Stimulated activated CD8-positive, alpha-beta memory T cell treated with anti-CD3 and anti-CD28 coated beads, Interleukin-7, amount 100 ng/mL, for 4 hours (primary cell): ENCODE data around the gene CFAP46.
"Not testable (repeated sequence)": the region's sequence is repeated elsewhere in the genome, so short reads cannot be mapped to it uniquely, and the experiment has no call there.

Experiments used
- DNase-seq, 2 donors: peaks; one replicate each; pipeline ENCODE4 v3.0.0-alpha.2; 2020; ENCODE audit warnings: low read depth in 2 of 2

CFAP46 gene

GRCh38 chr10:132979491-132980425 is 37.4 kb upstream of the CFAP46 start:
- no peak for DNase-seq

DNA sequence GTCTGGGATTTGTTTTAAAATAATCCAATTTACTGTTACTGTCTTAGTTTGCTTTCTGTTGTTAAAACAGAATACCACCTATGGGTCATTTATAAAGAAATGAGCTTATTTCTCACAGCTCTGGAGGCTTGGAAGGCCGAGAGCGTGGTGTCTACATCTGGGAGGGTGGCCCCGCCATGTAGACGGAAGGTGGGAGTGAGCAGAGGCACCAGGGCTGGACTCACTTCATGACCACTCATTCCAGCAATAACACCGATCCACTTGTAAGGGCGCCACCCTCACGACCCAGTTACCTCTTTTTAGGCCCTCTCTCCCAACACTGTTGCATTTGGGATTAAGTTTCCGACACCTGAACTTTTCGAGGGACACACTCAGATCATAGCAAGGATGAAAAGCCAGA is 36.2 kb upstream of the CFAP46 start:
- DNase-seq: no peak

DNA sequence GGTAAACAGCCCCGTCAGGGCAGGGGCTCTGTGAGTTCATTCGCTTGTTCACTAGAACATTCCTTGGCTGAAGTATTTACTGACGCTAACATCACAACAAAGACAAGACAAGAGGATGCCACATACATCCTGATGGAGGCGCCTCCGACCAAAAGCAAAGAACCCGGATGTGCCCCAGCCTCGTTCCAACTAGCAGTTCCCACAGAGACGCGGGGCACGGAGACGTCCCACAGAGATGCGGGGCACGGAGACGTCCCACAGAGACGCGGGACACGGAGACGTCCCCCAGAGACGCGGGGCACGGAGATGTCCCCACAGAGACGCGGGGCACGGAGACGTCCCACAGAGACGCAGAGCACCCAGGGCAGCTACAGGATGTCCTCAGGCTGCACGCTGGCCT is 35.4 kb upstream of the CFAP46 start:
- DNase-seq: no peak

- DNase-seq: no peak
Measured at GRCh38 chr10:132977076-132977475, 34.7 kb upstream of the CFAP46 start.

GRCh38 chr10:132975831-132976682 is 33.7 kb upstream of the CFAP46 start:
- DNase-seq: no peak

- no peak for DNase-seq
Measured at GRCh38 chr10:132974886-132975830, 32.8 kb upstream of the CFAP46 start.

DNA sequence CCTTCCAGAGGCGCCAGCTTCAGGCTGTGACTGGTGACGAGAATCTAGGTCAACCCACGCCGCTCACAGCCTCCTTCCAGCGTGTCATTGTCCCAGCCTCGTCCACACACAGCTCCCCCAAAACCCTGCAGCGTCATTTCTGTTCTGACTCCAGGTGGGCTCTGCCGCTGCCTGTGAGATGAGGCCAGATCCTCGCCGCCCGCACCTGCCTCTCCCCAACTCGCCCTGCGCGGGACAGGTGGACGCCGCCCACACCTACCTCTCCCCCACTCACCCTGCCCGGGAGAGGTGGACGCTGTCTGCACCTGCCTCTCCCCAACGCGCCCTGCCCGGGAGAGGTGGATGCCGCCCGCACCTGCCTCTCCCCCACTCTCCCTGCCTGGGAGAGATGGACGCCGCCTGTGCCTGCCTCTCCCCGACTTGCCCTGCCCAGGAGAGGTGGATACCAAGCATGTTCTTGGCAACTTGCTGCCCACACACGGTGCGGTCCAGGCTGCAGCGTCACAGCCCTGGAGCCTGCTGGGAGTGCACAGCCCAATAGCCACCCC is 32.0 kb upstream of the CFAP46 start:
- no peak for DNase-seq

GRCh38 chr10:132973903-132974241 is 31.5 kb upstream of the CFAP46 start:
- no peak for DNase-seq

- no peak for DNase-seq
Measured at GRCh38 chr10:132972986-132973902, 30.9 kb upstream of the CFAP46 start.

DNA sequence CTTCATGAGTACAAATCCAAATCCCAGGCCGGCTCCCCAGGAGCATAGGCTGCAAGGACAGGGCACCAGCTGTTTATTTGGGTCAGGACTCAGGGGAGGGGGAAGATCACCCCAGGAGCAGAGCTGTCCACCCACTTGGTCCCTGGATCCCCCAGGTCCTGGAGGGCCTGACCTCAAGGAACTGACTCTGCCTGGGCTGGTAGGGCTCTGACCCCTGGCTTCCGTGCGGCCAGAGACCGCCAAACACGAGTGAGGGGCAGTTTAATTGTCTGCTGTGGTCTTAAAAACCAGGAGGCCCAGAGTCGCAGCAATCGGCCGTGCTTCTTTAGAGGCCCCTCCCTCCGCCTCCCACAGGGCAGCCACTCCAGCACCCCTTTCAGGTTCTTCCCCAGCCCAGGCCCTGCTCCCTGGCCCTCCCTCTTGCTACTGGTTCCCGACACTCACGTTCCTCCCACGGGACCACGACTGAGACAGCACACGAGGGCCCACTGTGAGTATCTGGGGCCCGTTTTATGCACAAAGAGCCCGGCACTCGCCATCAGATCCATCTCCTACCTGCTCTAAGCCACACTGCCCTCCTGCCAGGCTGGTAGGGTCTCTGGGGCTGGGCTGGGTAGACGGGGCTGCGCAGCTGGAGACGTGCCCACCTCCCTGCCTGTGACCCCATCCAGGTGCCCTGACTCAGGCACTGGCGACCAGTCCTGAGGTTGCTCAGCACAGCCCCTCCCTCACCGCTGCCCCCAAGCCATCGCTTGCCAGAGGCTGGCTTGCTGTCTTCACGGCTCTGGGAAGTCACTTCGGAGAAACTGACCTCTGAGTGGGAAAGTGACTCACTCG is 30.0 kb upstream of the CFAP46 start:
- DNase-seq: no peak

GRCh38 chr10:132971448-132972148 is 29.2 kb upstream of the CFAP46 start:
- DNase-seq: no peak

DNA sequence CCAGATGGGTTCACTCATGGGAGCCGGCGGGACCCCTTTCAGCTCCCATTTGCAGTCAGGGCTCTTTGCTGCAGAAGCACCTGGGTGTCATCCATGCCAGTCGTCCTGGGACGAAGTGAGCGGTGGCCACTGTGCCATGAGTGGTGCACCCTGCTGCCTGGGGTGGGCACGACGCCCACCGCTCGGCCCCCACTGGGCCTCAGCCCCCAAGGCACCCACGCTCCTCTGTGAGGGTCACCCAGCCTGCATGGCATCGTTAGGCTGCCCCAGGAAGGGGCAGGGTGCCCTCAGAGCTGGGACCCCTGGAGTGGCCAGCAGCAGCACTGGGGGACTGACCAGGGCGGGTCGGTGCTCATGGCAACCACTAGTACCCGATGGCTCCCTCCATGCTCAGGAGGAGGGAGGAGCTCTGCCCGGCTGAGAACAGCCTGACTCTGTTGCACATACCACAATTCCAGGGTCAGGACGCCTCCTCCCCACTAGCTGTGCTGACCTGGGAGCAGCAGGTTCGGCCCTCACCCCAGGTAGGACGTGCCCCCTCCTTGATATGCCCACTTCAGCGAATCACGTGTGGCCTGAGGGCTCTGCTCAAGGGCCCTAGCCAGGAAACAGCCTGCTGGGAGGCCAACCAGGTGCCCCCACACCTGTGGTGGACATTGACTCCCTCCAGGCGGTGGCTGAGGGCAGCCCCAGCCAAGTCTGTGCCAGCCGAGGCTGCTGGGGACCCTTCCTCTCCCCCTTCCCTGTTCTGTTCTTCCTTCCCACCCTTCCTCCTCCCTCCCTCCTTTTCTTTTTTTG is 28.5 kb upstream of the CFAP46 start:
- no peak for DNase-seq

GRCh38 chr10:132967540-132967939 is 25.2 kb upstream of the CFAP46 start:
- DNase-seq: no peak

DNA sequence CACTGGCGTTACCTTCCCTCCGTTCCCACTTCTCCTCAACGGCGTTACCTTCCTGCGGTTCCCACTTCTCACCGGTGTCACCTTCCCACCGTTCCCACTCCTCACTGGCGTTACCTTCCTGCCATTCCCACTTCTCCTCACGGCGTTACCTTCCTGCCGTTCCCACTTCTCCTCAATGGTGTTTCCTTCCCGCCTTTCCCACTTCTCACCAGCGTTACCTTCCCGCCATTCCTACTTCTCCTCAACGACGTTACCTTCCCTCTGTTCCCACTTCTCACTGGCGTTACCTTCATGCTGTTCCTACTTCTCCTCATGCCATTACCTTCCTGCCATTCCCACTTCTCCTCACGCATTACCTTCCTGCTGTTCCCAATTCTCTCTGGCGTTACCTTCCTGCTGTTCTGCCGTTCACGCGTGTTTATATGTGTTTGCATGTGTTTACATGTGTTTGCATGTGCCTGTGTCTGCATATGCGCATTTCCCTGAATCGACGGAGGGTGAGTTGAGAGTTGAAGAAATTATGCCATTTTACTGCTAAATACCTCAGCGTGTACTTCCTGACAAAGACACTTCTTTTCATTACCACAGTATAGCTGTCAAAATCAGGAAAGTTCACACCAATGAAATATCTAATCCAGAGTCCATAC is 23.2 kb upstream of the CFAP46 start:
- no peak for DNase-seq

DNA sequence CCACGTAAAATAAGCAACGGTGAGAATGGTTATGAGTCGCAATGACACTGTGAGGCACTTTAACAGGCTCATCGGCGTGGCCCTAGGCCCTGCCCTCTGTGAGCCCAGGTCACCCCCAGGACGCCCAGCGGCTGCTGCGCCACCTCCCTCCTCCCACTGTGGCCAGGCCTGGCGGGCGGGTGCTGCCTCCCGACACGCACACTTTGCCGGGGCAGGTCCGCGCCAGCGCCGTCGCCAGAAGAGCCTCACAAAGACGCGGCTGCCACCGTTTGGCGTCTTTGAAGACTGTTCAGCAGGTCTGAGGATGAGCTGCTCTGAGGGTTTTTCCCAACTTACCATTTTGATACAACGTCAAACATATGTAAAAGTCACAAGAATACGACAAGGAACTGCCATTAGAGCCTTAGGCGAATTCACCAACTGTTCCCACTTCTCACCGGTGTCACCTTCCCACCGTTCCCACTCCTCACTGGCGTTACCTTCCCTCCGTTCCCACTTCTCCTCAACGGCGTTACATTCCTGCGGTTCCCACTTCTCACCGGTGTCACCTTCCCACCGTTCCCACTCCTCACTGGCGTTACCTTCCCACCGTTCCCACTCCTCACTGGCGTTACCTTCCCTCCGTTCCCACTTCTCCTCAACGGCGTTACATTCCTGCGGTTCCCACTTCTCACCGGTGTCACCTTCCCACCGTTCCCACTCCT is 22.5 kb upstream of the CFAP46 start:
- not testable (repeated sequence) for DNase-seq

DNA sequence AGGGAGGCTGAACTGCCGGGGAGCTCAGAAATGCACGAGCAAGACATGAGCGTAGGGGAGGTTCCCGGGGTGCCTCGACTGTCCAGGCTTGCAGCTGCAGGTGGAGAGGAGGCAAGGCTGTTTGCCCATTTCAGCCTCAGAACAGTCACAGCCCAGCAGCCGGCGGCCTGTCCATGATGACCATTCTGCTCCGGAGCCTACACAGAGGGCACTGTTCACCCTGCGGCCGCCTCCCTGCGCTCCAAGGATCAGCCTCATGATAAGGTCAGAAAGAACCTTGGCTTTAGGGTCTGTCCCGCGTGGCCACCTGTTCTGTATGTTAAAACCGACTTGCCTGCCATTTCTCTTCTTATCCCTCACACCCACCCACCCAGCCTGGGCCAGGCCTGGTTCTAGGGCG is 21.9 kb upstream of the CFAP46 start:
- no peak for DNase-seq

DNA sequence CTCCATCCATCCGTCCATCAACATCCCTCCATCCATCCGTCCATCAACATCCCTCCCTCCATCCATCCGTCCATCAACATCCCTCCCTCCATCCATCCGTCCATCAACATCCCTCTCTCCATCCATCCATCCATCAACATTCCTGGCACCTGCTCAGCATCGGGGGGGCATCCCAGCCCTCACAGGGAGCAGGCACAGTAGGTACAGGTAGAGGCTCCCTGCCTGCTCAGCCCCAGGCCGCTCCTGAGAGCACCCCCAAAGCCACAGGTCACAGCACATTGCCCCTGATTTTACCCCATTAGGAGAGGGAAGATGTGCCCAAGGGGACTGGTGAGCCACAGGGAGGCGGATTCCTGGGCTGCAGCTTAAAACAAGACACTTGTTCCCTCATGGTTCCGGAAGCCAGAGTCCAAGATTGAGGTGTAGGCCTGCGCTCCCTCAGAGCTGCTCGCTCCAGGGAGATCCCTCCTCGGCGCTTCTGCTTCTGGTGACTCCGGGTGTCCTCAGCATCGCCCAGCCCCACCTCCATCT is 21.1 kb upstream of the CFAP46 start:
- DNase-seq: no peak
